ENCODE results near the gene UCHL3.

DNA sequence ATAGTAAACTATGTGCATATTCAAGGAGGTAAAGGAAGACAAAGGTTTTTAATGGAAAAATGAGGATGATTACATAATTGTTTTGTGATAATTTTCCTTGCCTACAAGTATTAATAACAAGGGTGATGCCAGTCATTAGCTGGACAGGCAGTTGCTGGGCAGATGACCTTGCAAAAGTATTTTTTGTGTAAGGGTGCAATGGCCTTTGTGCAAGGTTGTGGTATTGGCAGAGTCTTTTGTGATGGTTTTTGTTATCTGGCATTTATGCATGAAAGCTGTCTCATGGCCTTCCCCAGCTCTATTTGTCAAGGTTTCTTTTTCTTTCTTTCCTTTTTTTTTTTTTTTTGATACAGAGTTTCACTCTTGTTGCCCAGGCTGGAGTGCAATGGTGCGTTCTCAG is 7.6 kb upstream of the UCHL3 start:
- TF ChIP-seq, protein P1, sequence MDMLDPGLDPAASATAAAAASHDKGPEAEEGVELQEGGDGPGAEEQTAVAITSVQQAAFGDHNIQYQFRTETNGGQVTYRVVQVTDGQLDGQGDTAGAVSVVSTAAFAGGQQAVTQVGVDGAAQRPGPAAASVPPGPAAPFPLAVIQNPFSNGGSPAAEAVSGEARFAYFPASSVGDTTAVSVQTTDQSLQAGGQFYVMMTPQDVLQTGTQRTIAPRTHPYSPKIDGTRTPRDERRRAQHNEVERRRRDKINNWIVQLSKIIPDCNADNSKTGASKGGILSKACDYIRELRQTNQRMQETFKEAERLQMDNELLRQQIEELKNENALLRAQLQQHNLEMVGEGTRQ (IDR thresholded peaks at IDR 0.05): no peak
- TF ChIP-seq, protein P2, sequence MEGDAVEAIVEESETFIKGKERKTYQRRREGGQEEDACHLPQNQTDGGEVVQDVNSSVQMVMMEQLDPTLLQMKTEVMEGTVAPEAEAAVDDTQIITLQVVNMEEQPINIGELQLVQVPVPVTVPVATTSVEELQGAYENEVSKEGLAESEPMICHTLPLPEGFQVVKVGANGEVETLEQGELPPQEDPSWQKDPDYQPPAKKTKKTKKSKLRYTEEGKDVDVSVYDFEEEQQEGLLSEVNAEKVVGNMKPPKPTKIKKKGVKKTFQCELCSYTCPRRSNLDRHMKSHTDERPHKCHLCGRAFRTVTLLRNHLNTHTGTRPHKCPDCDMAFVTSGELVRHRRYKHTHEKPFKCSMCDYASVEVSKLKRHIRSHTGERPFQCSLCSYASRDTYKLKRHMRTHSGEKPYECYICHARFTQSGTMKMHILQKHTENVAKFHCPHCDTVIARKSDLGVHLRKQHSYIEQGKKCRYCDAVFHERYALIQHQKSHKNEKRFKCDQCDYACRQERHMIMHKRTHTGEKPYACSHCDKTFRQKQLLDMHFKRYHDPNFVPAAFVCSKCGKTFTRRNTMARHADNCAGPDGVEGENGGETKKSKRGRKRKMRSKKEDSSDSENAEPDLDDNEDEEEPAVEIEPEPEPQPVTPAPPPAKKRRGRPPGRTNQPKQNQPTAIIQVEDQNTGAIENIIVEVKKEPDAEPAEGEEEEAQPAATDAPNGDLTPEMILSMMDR (IDR thresholded peaks at IDR 0.05): no peak
- TF ChIP-seq RFX5 (IDR thresholded peaks at IDR 0.05) (no peak), POLR2A (IDR thresholded peaks at IDR 0.05; ENCODE audit: low read length) (no peak)

All from A549 (cell line).